ENCODE data around the gene ARPC1A. TPM values are rescaled to one million over a fixed set of nuclear protein-coding genes. Genes with fewer than 3 reads are reported as not detected.

ARPC1A gene
- total RNA-seq, 1 donor from 2014 or later, result 198 TPM

- Mint-ChIP-seq H3K4me1 (ENCODE audit: low read depth, unreplicated experiment) (no peaks in the 10 kb centered on the region), H3K27me3 (ENCODE audit: low read depth, unreplicated experiment) (peaks cover 12% of the 10 kb centered on the region), H3K36me3 (ENCODE audit: low read depth, unreplicated experiment) (peaks cover 11% of the 10 kb centered on the region), H3K9me3 (ENCODE audit: unreplicated experiment) (peaks cover 12% of the 10 kb centered on the region), H3K27ac (ENCODE audit: unreplicated experiment) (no peak overlapping the region), H3K4me3 (ENCODE audit: unreplicated experiment) (no peak overlapping the region)
- no peaks in the 10 kb centered on the region for H3K9me3 ChIP-seq (ENCODE audit: insufficient read depth, low read depth, low read length)
- no peaks in the 10 kb centered on the region for H3K4me1 ChIP-seq (ENCODE audit: insufficient read depth, low read length)
- H3K27me3 ChIP-seq (ENCODE audit: insufficient read depth, low read length), result no peaks in the 10 kb centered on the region
- no peak for TF ChIP-seq EZH2 (IDR thresholded peaks at IDR 0.05; ENCODE audit: insufficient read depth, low read length)
- TF ChIP-seq, protein P1, sequence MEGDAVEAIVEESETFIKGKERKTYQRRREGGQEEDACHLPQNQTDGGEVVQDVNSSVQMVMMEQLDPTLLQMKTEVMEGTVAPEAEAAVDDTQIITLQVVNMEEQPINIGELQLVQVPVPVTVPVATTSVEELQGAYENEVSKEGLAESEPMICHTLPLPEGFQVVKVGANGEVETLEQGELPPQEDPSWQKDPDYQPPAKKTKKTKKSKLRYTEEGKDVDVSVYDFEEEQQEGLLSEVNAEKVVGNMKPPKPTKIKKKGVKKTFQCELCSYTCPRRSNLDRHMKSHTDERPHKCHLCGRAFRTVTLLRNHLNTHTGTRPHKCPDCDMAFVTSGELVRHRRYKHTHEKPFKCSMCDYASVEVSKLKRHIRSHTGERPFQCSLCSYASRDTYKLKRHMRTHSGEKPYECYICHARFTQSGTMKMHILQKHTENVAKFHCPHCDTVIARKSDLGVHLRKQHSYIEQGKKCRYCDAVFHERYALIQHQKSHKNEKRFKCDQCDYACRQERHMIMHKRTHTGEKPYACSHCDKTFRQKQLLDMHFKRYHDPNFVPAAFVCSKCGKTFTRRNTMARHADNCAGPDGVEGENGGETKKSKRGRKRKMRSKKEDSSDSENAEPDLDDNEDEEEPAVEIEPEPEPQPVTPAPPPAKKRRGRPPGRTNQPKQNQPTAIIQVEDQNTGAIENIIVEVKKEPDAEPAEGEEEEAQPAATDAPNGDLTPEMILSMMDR (IDR thresholded peaks at IDR 0.05; ENCODE audit: insufficient read depth, low read depth, low read length), result no peak
- no peak overlapping the region for H3K27ac ChIP-seq (ENCODE audit: low read depth, low read length)
- H4K20me1 ChIP-seq (ENCODE audit: insufficient read depth, low read length), result no peaks in the 10 kb centered on the region
- H3K4me3 ChIP-seq (ENCODE audit: insufficient read depth, low read depth, low read length), result no peak overlapping the region
- no peak overlapping the region for H2AFZ ChIP-seq (ENCODE audit: low read depth, low read length)
- FAIRE-seq, result no peak
- no peaks in the 10 kb centered on the region for H3K36me3 ChIP-seq (ENCODE audit: insufficient read depth, low read length)
- H3K9ac ChIP-seq (ENCODE audit: low read length), result no peak overlapping the region
- no peak overlapping the region for H3K4me2 ChIP-seq (ENCODE audit: low read length)
- no peaks in the 10 kb centered on the region for H3K79me2 ChIP-seq (ENCODE audit: insufficient read depth, low read length)
- DNase-seq (ENCODE audit: low read depth), result no peak
Measured at GRCh38 chr7:99305473-99306260, 20.0 kb upstream of the ARPC1A start.

- H3K27me3 Mint-ChIP-seq (ENCODE audit: low read depth, unreplicated experiment), result peaks cover 12% of the 10 kb centered on the region
- Histone ChIP-seq H3K4me2 (ENCODE audit: low read length) (no peak overlapping the region), H2AFZ (ENCODE audit: low read depth, low read length) (no peak overlapping the region)
Measured at GRCh38 chr7:99308461-99309074, 17.1 kb upstream of the ARPC1A start.

More at GRCh38 chr7:99308461-99309074, 17.1 kb upstream of the ARPC1A start:
- Mint-ChIP-seq H3K27ac (ENCODE audit: unreplicated experiment) (no peak overlapping the region), H3K4me1 (ENCODE audit: low read depth, unreplicated experiment) (no peaks in the 10 kb centered on the region), H3K4me3 (ENCODE audit: unreplicated experiment) (no peak overlapping the region), H3K36me3 (ENCODE audit: low read depth, unreplicated experiment) (peaks cover 14% of the 10 kb centered on the region), H3K9me3 (ENCODE audit: unreplicated experiment) (peaks cover 12% of the 10 kb centered on the region)
- H3K4me1 ChIP-seq (ENCODE audit: insufficient read depth, low read length), result no peaks in the 10 kb centered on the region
- no peaks in the 10 kb centered on the region for H3K36me3 ChIP-seq (ENCODE audit: insufficient read depth, low read length)
- no peak overlapping the region for H3K27ac ChIP-seq (ENCODE audit: low read depth, low read length)
- H3K9ac ChIP-seq (ENCODE audit: low read length), result no peak overlapping the region
- H3K27me3 ChIP-seq (ENCODE audit: insufficient read depth, low read length), result no peaks in the 10 kb centered on the region
- H4K20me1 ChIP-seq (ENCODE audit: insufficient read depth, low read length), result no peaks in the 10 kb centered on the region
- FAIRE-seq, result no peak
- H3K4me3 ChIP-seq (ENCODE audit: insufficient read depth, low read depth, low read length), result no peak overlapping the region
- peak; percentile 48 for DNase-seq (ENCODE audit: low read depth)
- TF ChIP-seq EZH2 (IDR thresholded peaks at IDR 0.05; ENCODE audit: insufficient read depth, low read length), result no peak
- TF ChIP-seq, protein P1 (IDR thresholded peaks at IDR 0.05; ENCODE audit: insufficient read depth, low read depth, low read length), result no peak
- H3K9me3 ChIP-seq (ENCODE audit: insufficient read depth, low read depth, low read length), result no peaks in the 10 kb centered on the region
- H3K79me2 ChIP-seq (ENCODE audit: insufficient read depth, low read length), result no peaks in the 10 kb centered on the region
